HepG2 (cell line): ENCODE data around the gene UGT3A2.

Source experiments
- REL ChIP-seq: sonication (generic); formaldehyde crosslinking; conservative IDR thresholded peaks from 2 replicates; pipeline ENCODE4 v1.8.0; 2022; ENCODE audit warnings: mild to moderate bottlenecking, missing genetic modification reagents, moderate library complexity
- WIZ ChIP-seq: sonication (generic); formaldehyde crosslinking; IDR thresholded peaks from 2 replicates; pipeline ENCODE4 v1.5.1; 2020; ENCODE audit warnings: mild to moderate bottlenecking, missing genetic modification reagents
- TF ChIP-seq, protein P1 (sequence below): sonication (generic); formaldehyde crosslinking; conservative IDR thresholded peaks from 2 replicates; pipeline ENCODE4 v1.8.0; 2022; ENCODE audit warnings: missing genetic modification reagents

DNA sequence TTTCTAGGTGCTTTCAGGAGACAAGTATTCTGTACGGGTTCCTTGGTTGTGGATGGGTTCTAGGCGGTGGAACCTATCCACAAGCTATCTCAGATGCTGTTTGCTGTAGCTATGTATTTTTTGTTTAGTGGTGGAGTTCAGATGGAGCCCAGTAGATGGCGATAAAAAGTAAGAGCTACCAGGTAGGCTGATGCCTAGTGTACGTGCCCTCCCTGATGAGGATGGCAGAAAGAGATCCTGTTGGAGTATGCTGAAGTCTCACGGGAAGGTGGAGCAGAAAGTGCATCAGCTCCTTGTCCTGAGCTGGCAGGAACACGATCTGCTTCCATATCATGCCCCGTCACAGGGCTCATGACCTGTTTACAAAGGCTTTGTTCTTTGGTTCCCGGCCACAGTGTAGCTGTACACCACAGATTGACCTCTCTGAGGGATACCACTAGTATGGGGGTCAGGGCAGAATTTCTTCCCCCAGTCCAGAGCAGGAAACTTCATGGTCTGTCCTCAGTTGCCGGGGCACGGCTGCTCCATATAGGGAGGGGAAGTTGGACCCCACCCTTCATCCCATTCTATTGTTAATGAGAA, 12.6 kb upstream of the UGT3A2 start:
- TF ChIP-seq WIZ (no peak), REL (CRISPR knock-in tag) (no peak)
- TF ChIP-seq, protein P1, sequence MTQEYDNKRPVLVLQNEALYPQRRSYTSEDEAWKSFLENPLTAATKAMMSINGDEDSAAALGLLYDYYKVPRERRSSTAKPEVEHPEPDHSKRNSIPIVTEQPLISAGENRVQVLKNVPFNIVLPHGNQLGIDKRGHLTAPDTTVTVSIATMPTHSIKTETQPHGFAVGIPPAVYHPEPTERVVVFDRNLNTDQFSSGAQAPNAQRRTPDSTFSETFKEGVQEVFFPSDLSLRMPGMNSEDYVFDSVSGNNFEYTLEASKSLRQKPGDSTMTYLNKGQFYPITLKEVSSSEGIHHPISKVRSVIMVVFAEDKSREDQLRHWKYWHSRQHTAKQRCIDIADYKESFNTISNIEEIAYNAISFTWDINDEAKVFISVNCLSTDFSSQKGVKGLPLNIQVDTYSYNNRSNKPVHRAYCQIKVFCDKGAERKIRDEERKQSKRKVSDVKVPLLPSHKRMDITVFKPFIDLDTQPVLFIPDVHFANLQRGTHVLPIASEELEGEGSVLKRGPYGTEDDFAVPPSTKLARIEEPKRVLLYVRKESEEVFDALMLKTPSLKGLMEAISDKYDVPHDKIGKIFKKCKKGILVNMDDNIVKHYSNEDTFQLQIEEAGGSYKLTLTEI (CRISPR knock-in tag), result no peak
